ENCODE measurements around the gene OSBPL2.

DNA sequence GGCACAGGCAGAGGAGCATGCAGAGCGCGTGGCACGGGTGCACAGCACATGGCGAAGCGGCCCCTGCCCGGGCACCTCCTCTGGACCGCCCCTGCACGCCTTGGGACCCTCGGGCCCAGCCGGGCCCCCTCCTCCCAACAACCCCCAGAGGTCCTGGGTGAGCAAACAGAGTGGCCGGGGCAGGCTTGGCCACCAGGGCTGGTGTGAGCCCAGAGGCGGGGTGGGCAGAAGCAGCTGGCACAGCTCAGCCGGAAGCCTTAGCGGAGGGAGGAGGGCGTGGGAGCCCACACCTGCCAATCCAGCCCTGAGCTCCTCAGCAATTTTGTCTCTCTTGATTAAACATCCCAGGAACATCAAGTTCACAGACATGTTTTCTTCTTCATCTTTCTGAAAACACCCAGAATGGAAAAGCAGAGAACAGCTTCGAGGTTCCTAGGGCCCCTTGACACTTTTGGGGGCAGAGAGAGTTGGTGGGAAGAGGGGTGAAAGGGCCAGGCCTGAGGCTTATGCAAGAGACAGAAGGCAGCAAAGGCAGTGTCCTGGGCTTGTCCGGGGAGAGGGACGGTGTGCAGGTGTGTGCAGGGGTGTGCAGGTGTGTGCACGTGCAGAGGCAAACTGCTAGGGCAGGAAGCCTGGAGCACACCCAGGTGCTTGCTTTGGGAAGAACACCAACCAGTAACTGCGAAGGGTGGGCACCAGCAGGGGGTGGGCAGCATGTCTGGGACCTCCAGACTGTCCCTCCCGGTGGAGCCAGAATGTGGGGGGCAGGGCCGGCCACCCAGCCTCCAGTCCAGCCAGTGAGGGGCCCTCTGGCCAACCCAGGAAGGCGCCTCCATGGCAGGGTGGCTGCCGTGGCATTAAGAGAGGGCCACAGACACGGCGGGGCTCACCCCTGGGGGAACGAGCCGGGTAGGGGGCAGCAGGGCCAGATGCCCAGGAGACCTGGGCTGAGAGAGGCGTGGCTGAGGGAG lies 23.0 kb upstream of the OSBPL2 start:
- TF ChIP-seq, protein P1, sequence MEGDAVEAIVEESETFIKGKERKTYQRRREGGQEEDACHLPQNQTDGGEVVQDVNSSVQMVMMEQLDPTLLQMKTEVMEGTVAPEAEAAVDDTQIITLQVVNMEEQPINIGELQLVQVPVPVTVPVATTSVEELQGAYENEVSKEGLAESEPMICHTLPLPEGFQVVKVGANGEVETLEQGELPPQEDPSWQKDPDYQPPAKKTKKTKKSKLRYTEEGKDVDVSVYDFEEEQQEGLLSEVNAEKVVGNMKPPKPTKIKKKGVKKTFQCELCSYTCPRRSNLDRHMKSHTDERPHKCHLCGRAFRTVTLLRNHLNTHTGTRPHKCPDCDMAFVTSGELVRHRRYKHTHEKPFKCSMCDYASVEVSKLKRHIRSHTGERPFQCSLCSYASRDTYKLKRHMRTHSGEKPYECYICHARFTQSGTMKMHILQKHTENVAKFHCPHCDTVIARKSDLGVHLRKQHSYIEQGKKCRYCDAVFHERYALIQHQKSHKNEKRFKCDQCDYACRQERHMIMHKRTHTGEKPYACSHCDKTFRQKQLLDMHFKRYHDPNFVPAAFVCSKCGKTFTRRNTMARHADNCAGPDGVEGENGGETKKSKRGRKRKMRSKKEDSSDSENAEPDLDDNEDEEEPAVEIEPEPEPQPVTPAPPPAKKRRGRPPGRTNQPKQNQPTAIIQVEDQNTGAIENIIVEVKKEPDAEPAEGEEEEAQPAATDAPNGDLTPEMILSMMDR (IDR thresholded peaks at IDR 0.05), result no peak
- no peak for TF ChIP-seq POLR2A (IDR thresholded peaks at IDR 0.05)
